Natural killer cell (primary cell): ENCODE results near the gene MAB21L2. TPM values are rescaled to one million over a fixed set of nuclear protein-coding genes. Genes with fewer than 3 reads are reported as not detected.
"Not testable (repeated sequence)": the region's sequence is repeated elsewhere in the genome, so short reads cannot be mapped to it uniquely, and the experiment has no call there.

Experiments used
- ATAC-seq, 3 donors: fragments of 150-1000 bp in 2 of 3; fragments of 200-7000 bp in 1 of 3; cut with Tn5 transposase; 1 replicate in 1 of 3; 2 replicates in 2 of 3; pipeline ENCODE4 v1.10.0; 2021; ENCODE audit warnings: mild to moderate bottlenecking in 2 of 3, moderate library complexity in 2 of 3
- DNase-seq, 2 donors: peaks; one replicate each; pipeline versions ENCODE4 v3.0.0 to v3.0.0-alpha.2; 2013 to 2021; ENCODE audit warnings: mixed read lengths in 1 of 2
- H3K27ac ChIP-seq: one replicate; pipeline ENCODE4 v1.5.1; 2013; ENCODE audit warnings: mild to moderate bottlenecking, low read length
- H3K27me3 ChIP-seq: one replicate; pipeline ENCODE4 v1.6.1; 2013; ENCODE audit warnings: low read length; ENCODE audit not compliant: control insufficient read depth, insufficient read depth
- H3K36me3 ChIP-seq: one replicate; pipeline ENCODE4 v1.6.1; 2013; ENCODE audit warnings: low read length; ENCODE audit not compliant: control insufficient read depth, insufficient read depth
- H3K4me1 ChIP-seq: one replicate; pipeline ENCODE4 v1.6.1; 2013; ENCODE audit warnings: low read length; ENCODE audit not compliant: control insufficient read depth, insufficient read depth
- H3K4me3 ChIP-seq: one replicate; pipeline ENCODE4 v1.5.1; 2013; ENCODE audit warnings: low read length
- H3K9me3 ChIP-seq: one replicate; pipeline ENCODE4 v1.6.1; 2013; ENCODE audit warnings: low read length; ENCODE audit not compliant: control insufficient read depth, insufficient read depth
- H3K27ac Mint-ChIP-seq, 2 donors: one replicate each; pipeline ENCODE4 v1.8.0; 2022; ENCODE audit warnings: mild to moderate bottlenecking in 2 of 2, mixed read lengths in 2 of 2, moderate library complexity in 1 of 2
- H3K27me3 Mint-ChIP-seq, 2 donors: one replicate each; pipeline ENCODE4 v1.8.0; 2022; ENCODE audit warnings: low read depth in 2 of 2, mixed read lengths in 2 of 2
- H3K36me3 Mint-ChIP-seq: one replicate; pipeline ENCODE4 v1.8.0; 2022; ENCODE audit warnings: mixed read lengths
- H3K4me1 Mint-ChIP-seq, 2 donors: one replicate each; pipeline ENCODE4 v1.8.0; 2022; ENCODE audit warnings: mixed read lengths in 2 of 2
- H3K4me3 Mint-ChIP-seq: one replicate; pipeline ENCODE4 v1.8.0; 2022; ENCODE audit warnings: mild to moderate bottlenecking, moderate library complexity, mixed read lengths
- H3K9me3 Mint-ChIP-seq, 2 donors: one replicate each; pipeline ENCODE4 v1.8.0; 2022; ENCODE audit warnings: mixed read lengths in 2 of 2
- WGBS: methylation state at CpG from one replicate; pipeline ENCODE4 v1.1.7; 2013; ENCODE audit warnings: missing lambda C conversion rate; ENCODE audit not compliant: insufficient coverage; 5-methylcytosine and 5-hydroxymethylcytosine counted together
- intact Hi-C: fragments of 100-400 bp; cut with micrococcal nuclease; formaldehyde crosslinking; loops from one replicate; pipeline ENCODE4 v1.14.2; 2022
- total RNA-seq, 4 donors: library from RNA; stranded (reverse); fragments of 120-200 nt in 1 of 4; gene quantifications; one replicate each; pipeline versions ENCODE4 v1.2.3 to v1.2.4, GENCODE V29; 2013 to 2022
- TF ChIP-seq, protein P1 (sequence below): fragments of 200-600 bp; IDR thresholded peaks from one replicate; pipeline ENCODE4 v1.8.0; 2022; ENCODE audit warnings: antibody characterized with exemption

MAB21L2 gene
- total RNA-seq, 3 donors from 2014 or later (not counting 1 experiment from before 2014, with no cell fraction given), result not detected

GRCh38 chr4:150562250-150562649 lies 19.7 kb upstream of the MAB21L2 start:
- H3K27ac ChIP-seq, result no peak overlapping the region
- DNase-seq (no peak), ATAC-seq (no peak)
- no peak overlapping the region for H3K27ac Mint-ChIP-seq
- no peak overlapping the region for H3K4me3 ChIP-seq
- no peaks in the 10 kb centered on the region for H3K27me3 Mint-ChIP-seq
- H3K4me1 Mint-ChIP-seq, result peaks cover 1 to 5% of the 10 kb centered on the region in 2 donors
- H3K36me3 ChIP-seq, result no peaks in the 10 kb centered on the region
- H3K4me3 Mint-ChIP-seq, result no peak overlapping the region
- no peaks in the 10 kb centered on the region for H3K36me3 Mint-ChIP-seq
- H3K9me3 ChIP-seq, result no peaks in the 10 kb centered on the region
- peaks cover 3 to 4% of the 10 kb centered on the region in 2 donors for H3K9me3 Mint-ChIP-seq
- 100% methylated on average over 1 of the region's 2 CpGs for WGBS
- no peaks in the 10 kb centered on the region for H3K4me1 ChIP-seq
- intact Hi-C loops, result no loop called here
- TF ChIP-seq, protein P1, sequence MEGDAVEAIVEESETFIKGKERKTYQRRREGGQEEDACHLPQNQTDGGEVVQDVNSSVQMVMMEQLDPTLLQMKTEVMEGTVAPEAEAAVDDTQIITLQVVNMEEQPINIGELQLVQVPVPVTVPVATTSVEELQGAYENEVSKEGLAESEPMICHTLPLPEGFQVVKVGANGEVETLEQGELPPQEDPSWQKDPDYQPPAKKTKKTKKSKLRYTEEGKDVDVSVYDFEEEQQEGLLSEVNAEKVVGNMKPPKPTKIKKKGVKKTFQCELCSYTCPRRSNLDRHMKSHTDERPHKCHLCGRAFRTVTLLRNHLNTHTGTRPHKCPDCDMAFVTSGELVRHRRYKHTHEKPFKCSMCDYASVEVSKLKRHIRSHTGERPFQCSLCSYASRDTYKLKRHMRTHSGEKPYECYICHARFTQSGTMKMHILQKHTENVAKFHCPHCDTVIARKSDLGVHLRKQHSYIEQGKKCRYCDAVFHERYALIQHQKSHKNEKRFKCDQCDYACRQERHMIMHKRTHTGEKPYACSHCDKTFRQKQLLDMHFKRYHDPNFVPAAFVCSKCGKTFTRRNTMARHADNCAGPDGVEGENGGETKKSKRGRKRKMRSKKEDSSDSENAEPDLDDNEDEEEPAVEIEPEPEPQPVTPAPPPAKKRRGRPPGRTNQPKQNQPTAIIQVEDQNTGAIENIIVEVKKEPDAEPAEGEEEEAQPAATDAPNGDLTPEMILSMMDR, result no peak
- no peaks in the 10 kb centered on the region for H3K27me3 ChIP-seq

DNA sequence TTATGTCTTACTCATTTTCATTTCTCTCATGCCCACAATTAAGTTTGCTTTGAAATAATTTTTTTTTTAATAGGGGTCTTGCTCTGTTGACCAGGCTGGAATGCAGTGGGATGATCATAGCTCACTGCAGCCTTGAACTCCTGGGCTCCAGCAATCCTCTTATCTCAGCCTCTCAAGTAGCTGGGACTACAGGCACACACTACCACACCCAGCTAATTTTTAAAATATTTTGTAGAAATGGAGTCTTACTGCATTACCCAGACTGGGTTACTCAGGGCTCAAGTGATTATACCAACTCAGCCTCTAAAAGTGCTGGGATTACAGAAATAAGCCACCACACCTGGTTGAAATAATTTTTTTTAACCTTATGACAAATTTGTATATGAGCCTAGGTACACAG lies 19.2 kb upstream of the MAB21L2 start:
- no peaks in the 10 kb centered on the region for H3K36me3 ChIP-seq
- no peaks in the 10 kb centered on the region for H3K36me3 Mint-ChIP-seq
- TF ChIP-seq, protein P1, result no peak
- H3K27ac Mint-ChIP-seq, result no peak overlapping the region
- H3K27me3 ChIP-seq, result no peaks in the 10 kb centered on the region
- ATAC-seq (no peak), DNase-seq (no peak)
- peaks cover 3 to 4% of the 10 kb centered on the region in 2 donors for H3K9me3 Mint-ChIP-seq
- H3K27me3 Mint-ChIP-seq, result no peaks in the 10 kb centered on the region
- peaks cover 0 to 5% of the 10 kb centered on the region in 2 donors for H3K4me1 Mint-ChIP-seq
- intact Hi-C loops, result no loop called here
- H3K27ac ChIP-seq, result no peak overlapping the region
- H3K4me3 ChIP-seq, result no peak overlapping the region
- no peak overlapping the region for H3K4me3 Mint-ChIP-seq
- H3K4me1 ChIP-seq, result no peaks in the 10 kb centered on the region
- no peaks in the 10 kb centered on the region for H3K9me3 ChIP-seq

DNA sequence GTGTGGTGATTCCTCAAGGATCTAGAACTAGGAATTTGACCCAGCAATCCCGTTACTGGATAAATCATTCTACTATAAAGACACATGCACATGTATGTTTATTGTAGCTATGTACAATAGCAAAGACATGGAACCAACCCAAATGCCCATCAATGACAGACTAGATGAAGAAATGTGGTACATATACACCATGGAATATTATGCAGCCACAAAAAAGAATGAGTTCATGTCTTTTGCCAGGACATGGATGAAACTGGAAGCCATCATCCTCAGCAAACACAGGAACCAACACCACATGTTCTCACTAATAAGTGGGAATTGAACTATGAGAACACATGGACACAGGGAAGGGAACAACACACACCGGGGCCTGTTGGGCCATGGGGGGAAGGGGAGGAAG lies 17.0 kb upstream of the MAB21L2 start:
- H3K27ac ChIP-seq, H3K4me3 Mint-ChIP-seq, H3K27me3 ChIP-seq, H3K36me3 Mint-ChIP-seq, ATAC-seq, H3K36me3 ChIP-seq, DNase-seq, H3K9me3 Mint-ChIP-seq, H3K4me1 ChIP-seq, H3K27ac Mint-ChIP-seq, H3K4me3 ChIP-seq, H3K27me3 Mint-ChIP-seq, H3K4me1 Mint-ChIP-seq, intact Hi-C loops, H3K9me3 ChIP-seq: not testable (repeated sequence)
- WGBS, result no CpG with 5 or more reads among the region's 2 CpGs

DNA sequence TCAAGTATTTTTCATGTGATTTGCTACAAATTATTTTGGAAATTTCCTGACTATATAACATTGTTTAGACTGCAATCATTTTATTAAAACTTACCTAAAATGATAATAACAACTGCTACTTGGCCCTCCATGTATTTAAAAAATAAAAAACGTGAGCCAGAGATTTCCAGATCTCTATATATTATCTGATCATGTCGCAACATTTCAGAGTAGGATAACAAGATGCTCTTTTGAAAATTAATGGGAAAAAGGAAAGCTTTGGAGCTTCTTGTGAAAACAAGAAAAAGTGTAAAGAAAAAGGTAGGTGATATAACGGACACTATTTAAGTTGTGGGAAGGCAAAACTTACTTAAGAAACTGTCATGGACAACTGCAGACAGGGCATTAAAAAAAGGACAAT lies 14.9 kb upstream of the MAB21L2 start:
- no peaks in the 10 kb centered on the region for H3K9me3 ChIP-seq
- no peaks in the 10 kb centered on the region for H3K4me1 ChIP-seq
- Mint-ChIP-seq H3K4me3 (no peak overlapping the region), H3K4me1 (peaks cover 1 to 5% of the 10 kb centered on the region in 2 donors), H3K27me3 (no peaks in the 10 kb centered on the region), H3K36me3 (no peaks in the 10 kb centered on the region), H3K27ac (no peak overlapping the region), H3K9me3 (peaks cover 3 to 4% of the 10 kb centered on the region in 2 donors)
- WGBS, result 100% methylated on average over 1 of the region's 3 CpGs
- TF ChIP-seq, protein P1, result no peak
- H3K36me3 ChIP-seq, result peaks cover 5% of the 10 kb centered on the region
- intact Hi-C loops, result no loop called here
- ATAC-seq (no peak), DNase-seq (no peak)
- no peak overlapping the region for H3K4me3 ChIP-seq
- no peaks in the 10 kb centered on the region for H3K27me3 ChIP-seq
- no peak overlapping the region for H3K27ac ChIP-seq
